HEK293 (cell line): ENCODE results near the gene WDR48.

Experiments used
- CTCF ChIA-PET: fragments of 350-600 bp; formaldehyde crosslinking; extraction: SDS; loops from one replicate; lab custom pipeline; 2021; ENCODE audit warnings: antibody characterized with exemption; lab: Yijun Ruan, JAX
- POLR2A ChIA-PET: fragments of 300-600 bp; formaldehyde crosslinking; extraction: SDS; loops from one replicate; lab custom pipeline; 2020; ENCODE audit warnings: antibody characterized with exemption, inconsistent platforms; lab: Yijun Ruan, JAX
- H3K27ac ChIP-seq: fragments of 200-500 bp; sonication (Bioruptor generic); 2 replicates; pipeline ENCODE4 v1.5.1; 2014; ENCODE audit warnings: low read depth, low read length, control low read depth, inconsistent platforms; ENCODE audit errors: extremely low read depth
- H3K36me3 ChIP-seq, 2 experiments: fragments of 200-500 bp in 1 of 2; sonication (Bioruptor generic) in 1 of 2; 1 replicate in 1 of 2; 2 replicates in 1 of 2; pipeline ENCODE4 v1.5.1; 2014 to 2017; ENCODE audit warnings: inconsistent platforms in 2 of 2, low read length in 2 of 2; ENCODE audit not compliant: control insufficient read depth in 2 of 2, insufficient read depth in 1 of 2
- H3K4me1 ChIP-seq: fragments of 200-500 bp; sonication (Bioruptor generic); 2 replicates; pipeline ENCODE4 v1.5.1; 2014; ENCODE audit warnings: mild to moderate bottlenecking, low read length, inconsistent platforms; ENCODE audit not compliant: control insufficient read depth, insufficient read depth
- H3K4me3 ChIP-seq: 2 replicates; pipeline ENCODE4 v1.5.1; 2011; ENCODE audit warnings: low read depth, mild to moderate bottlenecking, control low read depth, low read length, moderate library complexity
- H3K9me3 ChIP-seq: fragments of 200-500 bp; sonication (Bioruptor generic); 2 replicates; pipeline ENCODE4 v1.5.1; 2014; ENCODE audit warnings: low read depth, low read length, inconsistent platforms; ENCODE audit not compliant: control insufficient read depth, insufficient read depth
- KLF1 ChIP-seq: fragments of 450-650 bp; formaldehyde crosslinking; IDR thresholded peaks from 2 replicates; pipeline ENCODE4 v1.5.1; 2016; ENCODE audit warnings: missing biosample characterization, missing genetic modification characterization
- SCRT1 ChIP-seq: fragments of 450-650 bp; formaldehyde crosslinking; IDR thresholded peaks from 2 replicates; pipeline ENCODE4 v1.5.1; 2016; ENCODE audit warnings: missing biosample characterization, missing genetic modification characterization, borderline replicate concordance
- YY2 ChIP-seq: fragments of 450-650 bp; formaldehyde crosslinking; IDR thresholded peaks from 2 replicates; pipeline ENCODE4 v1.5.1; 2016; ENCODE audit warnings: missing biosample characterization, missing genetic modification characterization
- ZBTB17 ChIP-seq: fragments of 450-650 bp; formaldehyde crosslinking; IDR thresholded peaks from 2 replicates; pipeline ENCODE4 v1.5.1; 2016; ENCODE audit warnings: missing biosample characterization, missing genetic modification characterization
- ZFP3 ChIP-seq: fragments of 450-650 bp; formaldehyde crosslinking; IDR thresholded peaks from 2 replicates; pipeline ENCODE4 v1.5.1; 2016; ENCODE audit warnings: low read depth, missing biosample characterization, missing genetic modification characterization
- ZNF155 ChIP-seq: fragments of 450-650 bp; formaldehyde crosslinking; IDR thresholded peaks from 2 replicates; pipeline ENCODE4 v1.5.1; 2016; ENCODE audit warnings: missing biosample characterization, missing genetic modification characterization
- ZNF239 ChIP-seq: fragments of 450-650 bp; formaldehyde crosslinking; IDR thresholded peaks from 2 replicates; pipeline ENCODE4 v1.5.1; 2016; ENCODE audit warnings: missing biosample characterization, missing genetic modification characterization
- ZNF324 ChIP-seq: fragments of 450-650 bp; formaldehyde crosslinking; IDR thresholded peaks from 2 replicates; pipeline ENCODE4 v1.5.1; 2016; ENCODE audit warnings: missing biosample characterization, missing genetic modification characterization
- ZNF514 ChIP-seq: fragments of 450-650 bp; formaldehyde crosslinking; IDR thresholded peaks from 2 replicates; pipeline ENCODE4 v1.5.1; 2016; ENCODE audit warnings: missing biosample characterization, missing genetic modification characterization
- ZNF555 ChIP-seq: fragments of 450-650 bp; formaldehyde crosslinking; conservative IDR thresholded peaks from 2 replicates; pipeline ENCODE4 v1.5.1; 2017; ENCODE audit warnings: missing biosample characterization, mild to moderate bottlenecking, missing genetic modification characterization, inconsistent platforms
- ZNF596 ChIP-seq: fragments of 450-650 bp; IDR thresholded peaks from 2 replicates; pipeline ENCODE4 v1.5.0; 2018; ENCODE audit warnings: missing biosample characterization, mild to moderate bottlenecking, missing genetic modification characterization, moderate library complexity
- ZNF610 ChIP-seq: fragments of 450-650 bp; formaldehyde crosslinking; IDR thresholded peaks from 2 replicates; pipeline ENCODE4 v1.5.1; 2016; ENCODE audit warnings: missing biosample characterization, missing genetic modification characterization, borderline replicate concordance
- ZNF654 ChIP-seq: fragments of 450-650 bp; formaldehyde crosslinking; IDR thresholded peaks from 2 replicates; pipeline ENCODE4 v1.5.1; 2016; ENCODE audit warnings: low read depth, missing biosample characterization, missing genetic modification characterization
- ZNF768 ChIP-seq: fragments of 450-650 bp; formaldehyde crosslinking; IDR thresholded peaks from 2 replicates; pipeline ENCODE4 v1.5.1; 2018; ENCODE audit warnings: missing biosample characterization, mild to moderate bottlenecking, missing genetic modification characterization
- ZSCAN16 ChIP-seq: fragments of 450-650 bp; formaldehyde crosslinking; IDR thresholded peaks from 2 replicates; pipeline ENCODE4 v1.5.1; 2016; ENCODE audit warnings: missing biosample characterization, missing genetic modification characterization
- ZSCAN18 ChIP-seq: fragments of 450-650 bp; formaldehyde crosslinking; IDR thresholded peaks from 2 replicates; pipeline ENCODE4 v1.5.1; 2016; ENCODE audit warnings: missing biosample characterization, missing genetic modification characterization
- TF ChIP-seq, protein P1 (sequence below): fragments of 450-650 bp; formaldehyde crosslinking; IDR thresholded peaks from 2 replicates; pipeline ENCODE4 v1.5.1; 2016; ENCODE audit warnings: missing biosample characterization, missing genetic modification characterization

WDR48 gene

GRCh38 chr3:39118931-39119660 lies 67.3 kb downstream of the WDR48 start:
- ChIA-PET POLR2A (interaction anchor here (1.1 kb wide), 1 partner anchor 11 kb away, joined by 3 read pairs; the partner anchor contains the start of genes GORASP1 and TTC21A), CTCF (interaction anchor here (1.7 to 2.1 kb wide), 2 partner anchors 169 to 173 kb away, joined by 8 to 10 read pairs; no protein-coding TSS in a partner anchor)
- no peaks in the 10 kb centered on the region for H3K4me1 ChIP-seq

GRCh38 chr3:39121621-39122020 lies 69.8 kb downstream of the WDR48 start:
- Histone ChIP-seq H3K27ac (no peak overlapping the region), H3K4me1 (no peaks in the 10 kb centered on the region), H3K9me3 (no peaks in the 10 kb centered on the region), H3K36me3 (no peaks in the 10 kb centered on the region), H3K4me3 (no peak overlapping the region)
- no peak for TF ChIP-seq ZNF514 (tag by site-specific recombination)
- TF ChIP-seq ZNF596 (tag by site-specific recombination) = no peak
- TF ChIP-seq ZNF239 (tag by site-specific recombination) = no peak
- TF ChIP-seq ZSCAN16 = no peak
- TF ChIP-seq ZNF555 (tag by site-specific recombination) = no peak
- TF ChIP-seq ZNF155 = no peak
- TF ChIP-seq KLF1 (tag by site-specific recombination) = no peak
- TF ChIP-seq, protein P1, sequence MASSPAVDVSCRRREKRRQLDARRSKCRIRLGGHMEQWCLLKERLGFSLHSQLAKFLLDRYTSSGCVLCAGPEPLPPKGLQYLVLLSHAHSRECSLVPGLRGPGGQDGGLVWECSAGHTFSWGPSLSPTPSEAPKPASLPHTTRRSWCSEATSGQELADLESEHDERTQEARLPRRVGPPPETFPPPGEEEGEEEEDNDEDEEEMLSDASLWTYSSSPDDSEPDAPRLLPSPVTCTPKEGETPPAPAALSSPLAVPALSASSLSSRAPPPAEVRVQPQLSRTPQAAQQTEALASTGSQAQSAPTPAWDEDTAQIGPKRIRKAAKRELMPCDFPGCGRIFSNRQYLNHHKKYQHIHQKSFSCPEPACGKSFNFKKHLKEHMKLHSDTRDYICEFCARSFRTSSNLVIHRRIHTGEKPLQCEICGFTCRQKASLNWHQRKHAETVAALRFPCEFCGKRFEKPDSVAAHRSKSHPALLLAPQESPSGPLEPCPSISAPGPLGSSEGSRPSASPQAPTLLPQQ = no peak
- CTCF ChIA-PET = no interaction called here
- POLR2A ChIA-PET = no interaction called here

More at GRCh38 chr3:39118931-39119660, 67.3 kb downstream of the WDR48 start:
- Histone ChIP-seq H3K27ac (no peak overlapping the region), H3K4me3 (no peak overlapping the region)
- TF ChIP-seq YY2 (tag by site-specific recombination) = no peak
- TF ChIP-seq, all 188 proteins: peak for 0
- no peaks in the 10 kb centered on the region for H3K36me3 ChIP-seq
- no peaks in the 10 kb centered on the region for H3K9me3 ChIP-seq

DNA sequence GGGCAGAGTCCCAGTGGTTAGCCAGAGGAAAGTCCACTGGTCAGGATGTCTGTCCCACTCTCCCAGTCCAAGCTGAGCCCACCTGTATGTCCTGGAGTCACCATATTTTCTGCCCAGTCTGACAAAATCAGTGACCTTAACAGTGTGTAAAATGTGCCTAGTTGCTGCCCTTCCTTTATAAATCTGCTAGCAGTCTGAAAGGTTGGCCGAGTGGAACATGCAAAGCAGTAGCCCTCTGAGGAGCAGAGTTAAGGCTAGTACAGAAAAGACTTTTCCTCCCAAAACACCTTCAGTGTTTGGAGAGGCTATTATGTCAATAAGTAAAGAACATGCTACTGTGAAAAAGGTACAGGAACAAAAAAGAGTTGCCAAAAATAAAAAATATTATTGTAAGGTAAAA lies 71.0 kb downstream of the WDR48 start:
- no peaks in the 10 kb centered on the region for H3K36me3 ChIP-seq
- ChIA-PET CTCF (interaction anchor here (1.0 to 6.6 kb wide), 4 partner anchors 22 to 169 kb away, joined by 3 to 64 read pairs (median 4); no protein-coding TSS in a partner anchor), POLR2A (no interaction called here)
- H3K4me1 ChIP-seq = no peaks in the 10 kb centered on the region
- H3K4me3 ChIP-seq = no peak overlapping the region
- no peak overlapping the region for H3K27ac ChIP-seq
- no peaks in the 10 kb centered on the region for H3K9me3 ChIP-seq
- no peak for TF ChIP-seq ZNF768 (tag by site-specific recombination)

DNA sequence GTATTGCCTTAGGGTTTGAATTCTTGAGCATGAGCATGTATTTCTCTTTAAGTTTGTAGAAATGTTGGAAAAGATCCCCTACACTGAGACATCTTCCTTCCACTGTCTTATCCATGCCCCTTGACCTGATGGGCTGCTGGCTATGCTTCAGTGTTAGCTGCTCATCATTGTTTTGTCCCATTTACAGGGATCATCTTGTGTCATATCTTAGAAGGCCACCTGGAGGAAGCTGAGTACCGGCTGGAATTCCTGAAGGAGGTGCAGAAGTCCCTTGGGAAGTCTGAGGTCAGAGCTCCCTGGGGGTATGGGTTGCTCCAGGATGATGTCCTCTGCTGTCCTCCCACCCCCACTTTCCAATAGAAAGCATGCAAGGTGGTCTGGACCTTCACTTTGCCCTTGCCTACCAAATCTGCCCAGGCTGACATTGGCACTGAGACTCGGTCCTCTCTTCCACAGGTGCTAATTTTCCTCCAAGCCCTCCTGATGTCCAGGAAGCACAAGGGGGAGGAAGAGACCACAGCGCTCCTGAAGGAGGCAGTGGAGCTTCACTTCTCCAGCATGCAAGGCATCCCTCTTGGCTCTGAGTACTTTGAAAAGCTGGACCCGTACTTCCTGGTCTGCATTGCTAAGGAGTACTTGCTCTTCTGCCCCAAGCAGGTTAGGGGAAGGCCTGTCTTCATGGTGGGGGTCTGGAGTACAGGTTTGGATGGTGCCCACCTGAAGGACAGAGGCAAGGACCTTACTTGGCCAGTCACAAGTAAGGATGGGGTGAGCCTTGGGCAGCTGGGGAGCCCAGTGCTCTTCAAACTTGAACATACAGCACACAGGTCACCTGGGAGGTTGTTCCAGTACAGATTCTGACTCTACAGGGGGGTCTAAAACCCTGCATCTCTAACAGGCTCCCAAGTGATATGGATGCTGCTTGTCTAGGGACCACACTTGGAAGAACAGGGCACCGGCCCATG lies 73.3 kb downstream of the WDR48 start:
- CTCF ChIA-PET = interaction anchor here (0.6 to 8.1 kb wide), 19 partner anchors 9 to 306 kb away, joined by 3 to 145 read pairs (median 5); partner anchors contain the start of genes CX3CR1, GORASP1 and TTC21A
- H3K9me3 ChIP-seq = no peaks in the 10 kb centered on the region
- H3K27ac ChIP-seq = no peak overlapping the region
- no peak for TF ChIP-seq ZBTB17 (tag by site-specific recombination)
- no peak for TF ChIP-seq ZSCAN18 (tag by site-specific recombination)
- no peak for TF ChIP-seq ZNF324 (tag by site-specific recombination)
- TF ChIP-seq SCRT1 (tag by site-specific recombination) = no peak
- TF ChIP-seq ZNF654 (tag by site-specific recombination) = 0 out of 2 replicates have a peak, but pooled peaks have one; percentile 7
- TF ChIP-seq ZNF610 = no peak
- TF ChIP-seq ZFP3 (tag by site-specific recombination) = no peak
- no peaks in the 10 kb centered on the region for H3K4me1 ChIP-seq
- POLR2A ChIA-PET = interaction anchor here (0.9 to 1.3 kb wide), 3 partner anchors 27 to 163 kb away, joined by 3 to 4 read pairs (median 3); no protein-coding TSS in a partner anchor
- no peak overlapping the region for H3K4me3 ChIP-seq
- H3K36me3 ChIP-seq = no peaks in the 10 kb centered on the region
